HepG2 (cell line): Measurements from ENCODE around the gene ACVR1C.

ENCODE experiments used
- HOXA9 ChIP-seq: sonication (generic); formaldehyde crosslinking; IDR thresholded peaks from 2 replicates; pipeline ENCODE4 v1.8.1; 2022; ENCODE audit warnings: missing genetic modification reagents, mild to moderate bottlenecking, moderate library complexity, borderline replicate concordance
- SP4 ChIP-seq: sonication (generic); formaldehyde crosslinking; IDR thresholded peaks from 2 replicates; pipeline ENCODE4 v1.8.1; 2023; ENCODE audit warnings: mild to moderate bottlenecking, missing genetic modification reagents
- THRA ChIP-seq: sonication (generic); formaldehyde crosslinking; IDR thresholded peaks from 2 replicates; pipeline ENCODE4 v1.4.0; 2020; ENCODE audit warnings: missing genetic modification reagents, borderline replicate concordance
- USF2 ChIP-seq, 2 experiments: sonication (generic) in 1 of 2; formaldehyde crosslinking in 1 of 2; IDR thresholded peaks; 2 replicates each; pipeline versions ENCODE4 v1.5.1 to v1.6.1; 2011 to 2020; ENCODE audit warnings: borderline replicate concordance in 1 of 2, low read depth in 1 of 2, low read length in 1 of 2, mild to moderate bottlenecking in 1 of 2, missing genetic modification reagents in 1 of 2, moderate library complexity in 1 of 2
- ZBTB49 ChIP-seq: sonication (generic); formaldehyde crosslinking; IDR thresholded peaks from 2 replicates; pipeline ENCODE4 v1.4.0; 2020; ENCODE audit warnings: missing genetic modification reagents, borderline replicate concordance
- ZNF33A ChIP-seq: sonication (generic); formaldehyde crosslinking; IDR thresholded peaks from 2 replicates; pipeline ENCODE4 v1.5.1; 2020; ENCODE audit warnings: missing genetic modification reagents, mild to moderate bottlenecking, moderate library complexity, borderline replicate concordance
- ZNF761 ChIP-seq: sonication (generic); formaldehyde crosslinking; conservative IDR thresholded peaks from 2 replicates; pipeline ENCODE4 v1.4.0; 2020; ENCODE audit warnings: mild to moderate bottlenecking, missing genetic modification reagents

- TF ChIP-seq ZBTB49 (CRISPR knock-in tag) (no peak), SP4 (CRISPR knock-in tag) (no peak), HOXA9 (CRISPR knock-in tag) (no peak), ZNF761 (CRISPR knock-in tag) (no peak), ZNF33A (CRISPR knock-in tag) (no peak), USF2 (IDR thresholded peaks at IDR 0.05; ENCODE audit: low read depth, low read length) (no peak), USF2 (CRISPR knock-in tag; IDR thresholded peaks at IDR 0.05; ENCODE audit: borderline replicate concordance) (no peak), THRA (no peak)
Measured at GRCh38 chr2:157504623-157505022, 124.0 kb downstream of the ACVR1C start.
